HG03103 (cell line): ENCODE results near the gene SNX9.

Source experiments
- ATAC-seq: cut with Tn5 transposase; IDR thresholded peaks from one replicate; pipeline ENCODE4 v1.9.1; 2021; ENCODE audit warnings: low read depth; ENCODE audit not compliant: unreplicated experiment

Gene SNX9

DNA sequence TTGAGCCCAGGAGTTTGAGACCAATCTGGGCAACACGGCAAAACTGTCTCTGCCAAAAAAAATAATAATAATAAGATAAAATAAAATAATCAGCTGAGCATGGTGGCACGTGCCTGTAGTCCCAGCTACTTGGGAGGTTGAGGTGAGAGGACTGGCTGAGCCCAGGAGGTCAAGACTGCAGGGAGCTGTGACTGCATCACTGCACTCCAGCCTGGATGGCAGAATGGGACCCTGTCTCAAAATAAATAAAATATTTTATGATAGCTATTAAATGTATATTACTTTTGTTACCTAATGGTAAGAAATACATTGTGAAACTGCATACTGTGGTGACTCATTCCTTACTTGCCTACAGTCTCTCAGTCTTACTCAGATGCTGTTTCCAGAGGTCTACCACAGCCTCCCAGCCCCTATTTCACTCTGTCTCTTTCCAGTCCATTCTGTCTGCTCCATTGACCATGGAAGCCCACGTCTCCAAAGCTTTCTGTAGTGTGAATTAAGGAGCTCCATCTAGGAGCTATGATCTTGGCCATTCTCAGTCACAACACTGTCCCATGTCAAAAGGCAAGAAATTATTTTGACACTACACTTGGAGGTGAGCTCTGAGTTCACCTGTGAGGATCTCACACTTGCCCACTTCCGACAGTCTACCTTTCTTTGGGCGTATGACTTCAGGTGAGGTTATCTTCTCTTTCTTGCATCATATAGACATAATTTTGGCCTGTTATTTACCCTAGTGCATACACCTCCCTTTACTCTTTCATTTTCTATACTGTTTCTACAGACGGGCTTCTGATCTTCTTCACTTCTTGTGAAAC lies 22.4 kb upstream of the SNX9 start:
- peak; percentile 95 for ATAC-seq

DNA sequence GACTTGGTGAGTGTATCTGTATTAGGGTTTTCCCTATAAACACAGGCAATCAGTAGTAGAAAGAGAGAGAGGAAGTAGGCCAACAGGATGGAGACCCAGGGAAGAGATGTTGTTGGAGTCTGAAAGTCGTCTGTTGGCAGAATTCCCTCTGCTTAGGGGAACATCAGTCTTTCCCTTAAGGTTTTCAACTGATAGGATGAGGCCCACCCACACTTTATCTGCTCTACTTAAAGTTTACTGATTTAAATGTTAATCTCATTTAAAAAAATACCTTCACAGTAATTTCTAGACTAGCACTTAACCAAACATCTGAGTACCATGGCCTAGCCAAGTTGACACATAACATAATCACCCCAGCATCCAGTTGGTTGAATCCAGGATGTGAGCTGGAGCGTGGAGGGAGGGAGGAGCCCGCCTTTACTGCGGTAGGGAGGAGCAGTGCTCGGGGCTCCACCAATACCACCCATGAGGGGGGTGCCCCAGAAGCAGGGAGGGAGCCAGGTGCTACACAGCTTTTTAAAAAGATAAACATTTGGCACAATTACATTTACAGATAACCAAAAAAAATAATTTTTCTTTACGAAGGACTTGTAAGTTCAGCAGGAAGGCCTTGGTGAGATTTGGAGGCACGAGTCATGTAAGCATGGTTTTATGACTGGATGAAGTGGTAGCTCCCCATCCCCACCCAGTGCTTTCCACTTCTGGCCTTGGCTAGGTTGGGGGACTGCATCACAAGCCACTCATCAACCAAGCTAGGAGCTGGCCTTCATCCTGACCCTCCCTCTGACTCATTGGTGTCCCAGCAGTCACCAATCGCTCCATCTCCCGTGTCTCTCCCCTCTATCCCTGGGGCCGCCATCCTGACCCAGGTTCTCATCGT lies 18.4 kb upstream of the SNX9 start:
- ATAC-seq = no peak

DNA sequence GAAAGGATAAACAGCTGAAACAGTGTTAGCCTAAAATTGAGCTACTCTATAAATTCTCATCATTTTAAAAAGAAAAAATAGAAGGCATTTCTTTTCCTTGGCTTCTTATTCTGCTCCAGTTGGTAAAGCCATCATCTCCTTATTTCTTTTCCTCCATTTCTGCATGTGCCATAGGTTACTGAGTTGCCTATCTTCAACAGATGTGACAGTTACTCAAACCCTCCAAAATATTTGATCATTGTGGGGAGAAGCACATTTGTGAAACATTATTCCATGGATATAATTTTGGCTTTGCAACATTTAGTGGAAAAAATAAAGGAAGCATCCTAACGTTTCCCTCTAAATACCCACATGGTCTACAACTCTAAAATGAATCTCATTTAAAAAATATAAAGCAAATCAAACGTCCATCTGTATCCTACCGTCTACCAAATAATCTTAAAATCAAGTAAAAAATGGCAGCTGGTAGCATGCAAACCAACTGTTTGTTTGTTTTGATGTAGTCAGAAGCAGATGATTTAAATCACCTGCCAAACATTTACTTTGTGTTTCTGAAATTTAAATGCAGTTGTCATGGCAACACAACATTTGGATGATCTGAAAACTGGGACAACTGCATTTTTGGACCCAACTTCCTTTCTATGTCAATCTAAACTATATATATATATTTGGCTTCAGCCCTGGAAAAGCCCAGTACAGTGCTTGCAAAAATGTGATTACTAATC lies 16.8 kb upstream of the SNX9 start:
- no peak for ATAC-seq

DNA sequence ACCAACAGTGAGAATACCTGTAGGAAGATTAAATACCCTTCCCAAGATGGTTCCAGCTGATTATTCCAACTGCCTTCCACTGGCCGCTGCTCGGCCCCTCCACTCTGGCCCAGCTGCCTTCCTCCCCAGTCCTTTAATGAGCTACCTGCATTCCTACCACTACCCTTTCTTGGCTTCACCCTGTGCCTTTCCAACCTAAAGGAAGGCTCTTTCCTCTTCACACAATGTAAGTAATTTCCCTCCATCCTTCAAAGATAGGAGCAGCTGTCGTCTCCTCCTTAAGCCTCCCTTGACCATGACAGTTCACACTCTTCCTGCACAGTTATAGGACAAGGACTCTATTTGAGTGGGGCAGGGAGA lies 16.2 kb upstream of the SNX9 start:
- ATAC-seq = no peak

DNA sequence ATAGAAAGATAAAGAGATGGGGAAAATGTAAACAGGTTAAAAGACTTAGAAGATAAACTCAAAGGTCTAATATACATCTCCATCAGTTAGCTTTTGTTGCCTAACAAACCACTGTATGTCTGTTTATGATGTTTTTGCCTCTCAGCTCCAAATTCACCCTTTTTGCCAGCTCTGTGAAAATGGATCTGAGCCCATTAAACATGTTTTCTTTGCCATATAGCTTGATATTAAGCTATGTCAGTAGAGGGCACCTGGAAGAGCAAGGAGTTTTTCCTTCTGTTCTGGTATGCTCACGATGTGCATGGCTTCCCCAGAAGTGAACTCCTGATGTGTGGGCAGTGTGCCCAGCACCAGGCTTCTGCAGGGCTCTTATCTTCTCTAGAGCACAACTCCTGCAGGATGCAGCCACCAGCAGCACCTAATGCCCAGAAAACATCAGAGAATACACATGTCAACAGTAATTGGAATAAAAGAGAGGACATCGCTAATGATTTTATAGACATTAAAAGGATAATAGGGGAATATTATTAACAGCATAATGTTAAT lies 14.6 kb upstream of the SNX9 start:
- ATAC-seq = no peak

DNA sequence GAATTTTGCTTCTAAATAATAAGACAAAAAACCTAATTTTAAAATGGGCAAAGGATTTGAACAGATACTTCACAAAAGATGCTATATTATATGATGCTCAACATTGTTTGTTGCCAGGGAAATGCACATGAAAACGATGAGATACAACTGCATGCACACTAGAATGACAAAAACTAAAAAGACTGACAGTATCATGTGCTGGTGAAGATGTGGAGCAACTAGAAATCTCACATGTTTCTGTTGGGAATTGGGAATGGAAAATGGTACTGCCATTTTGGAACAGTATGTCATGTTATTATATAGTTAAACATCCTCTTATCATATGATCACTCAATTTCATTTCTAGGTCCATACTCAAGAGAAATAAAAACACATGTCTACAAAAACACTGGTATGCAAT lies 13.4 kb upstream of the SNX9 start:
- ATAC-seq = no peak

DNA sequence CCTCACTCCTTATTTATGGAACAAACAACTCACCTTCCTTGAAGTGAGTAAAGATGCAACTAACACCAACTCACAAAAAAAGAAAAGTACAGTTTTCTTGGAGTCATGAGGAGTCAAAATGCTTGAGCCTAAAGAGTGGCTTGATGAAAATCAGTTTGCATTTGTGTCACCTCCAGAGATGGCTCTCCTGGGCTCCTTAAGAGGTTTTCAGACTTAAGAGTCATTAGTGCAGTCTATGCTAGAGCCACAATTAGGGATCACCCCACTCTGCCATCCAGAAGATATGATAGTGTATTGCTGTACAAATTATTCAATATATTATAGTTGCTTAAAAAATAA lies 11.9 kb upstream of the SNX9 start:
- ATAC-seq = no peak

DNA sequence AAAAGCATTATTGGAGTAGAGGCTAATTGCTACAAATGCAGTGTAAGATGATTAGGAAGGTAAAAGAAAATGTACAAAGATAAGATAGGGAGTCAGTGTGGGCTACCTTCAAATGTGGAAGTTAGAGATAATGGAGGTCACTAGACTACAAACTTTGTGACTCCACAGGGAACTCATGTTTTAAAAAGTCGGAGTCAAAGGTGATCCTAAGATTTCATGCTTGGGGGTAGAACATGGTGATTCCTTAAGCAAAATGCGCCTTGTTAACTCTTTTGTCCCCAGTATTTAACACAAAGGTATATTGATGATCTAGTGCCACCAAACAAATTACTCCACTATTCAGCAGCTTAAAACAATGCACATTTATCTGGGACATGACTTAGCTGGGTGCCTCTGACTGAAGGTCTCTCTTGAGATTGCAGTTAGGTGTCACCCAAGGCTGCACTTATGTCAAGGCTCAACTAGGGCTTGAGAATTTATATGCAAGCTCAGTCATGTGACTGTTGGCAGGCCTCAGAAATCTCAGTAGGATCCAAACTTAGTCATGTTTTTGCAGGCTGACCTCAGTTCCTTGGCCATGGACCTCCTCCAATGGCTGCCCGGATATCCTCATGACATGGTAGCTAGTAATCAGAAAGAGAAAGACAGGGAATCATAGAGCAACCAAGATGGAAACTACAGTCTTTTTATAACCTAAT lies 11.4 kb upstream of the SNX9 start:
- ATAC-seq = no peak

DNA sequence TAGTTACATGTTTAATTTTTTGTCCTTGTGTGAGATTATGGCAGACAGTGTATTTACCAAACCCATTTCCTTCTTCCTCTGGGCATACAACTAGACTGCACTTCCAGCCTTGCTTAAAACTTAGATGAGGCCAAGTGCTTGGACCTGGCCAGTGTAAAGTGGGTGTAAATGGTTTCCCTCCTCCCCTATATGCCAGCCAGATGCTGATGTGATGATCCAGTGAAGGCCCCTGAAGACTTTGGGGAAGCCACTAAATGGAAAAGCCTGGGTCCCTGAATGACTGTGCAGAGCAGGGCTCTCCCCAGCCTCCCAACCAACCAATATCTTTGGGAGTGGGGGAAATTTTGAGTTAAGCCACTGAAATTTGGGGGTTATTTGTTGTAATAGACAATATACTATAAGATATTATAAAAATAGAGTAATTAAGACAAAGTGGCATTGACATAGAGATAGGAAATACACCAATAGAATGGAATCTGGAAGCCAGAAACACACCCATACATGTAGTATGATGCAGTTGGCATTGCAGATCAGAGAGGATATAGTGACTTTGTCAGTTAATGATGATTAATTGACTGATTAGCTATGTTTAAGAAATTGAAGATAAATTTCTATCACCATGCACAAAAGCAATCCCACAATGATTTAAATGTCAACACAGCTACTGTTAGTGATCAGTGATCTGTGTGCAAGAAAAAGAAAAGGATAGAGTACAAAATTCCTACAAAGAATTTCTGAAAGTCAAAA lies 10.4 kb upstream of the SNX9 start:
- no peak for ATAC-seq

DNA sequence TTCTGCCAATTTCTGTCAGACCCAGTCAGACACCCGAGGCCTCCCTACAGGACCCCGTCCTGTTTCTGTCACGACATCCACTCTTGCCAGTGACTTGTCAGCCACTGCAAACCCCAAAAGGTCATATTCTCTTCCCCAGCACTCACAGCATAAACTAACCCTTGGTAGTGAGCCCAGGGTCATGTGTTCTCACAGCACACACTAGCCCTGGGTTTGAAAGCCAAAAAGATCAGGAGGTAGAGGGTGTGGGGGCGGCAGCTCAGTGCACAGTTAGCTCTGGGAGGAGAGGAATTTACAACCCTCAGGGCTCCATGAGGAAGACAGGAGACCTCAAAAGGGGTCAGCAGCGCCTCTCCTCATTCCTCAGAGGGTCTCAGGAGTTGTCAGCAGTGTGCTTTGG lies 9.9 kb upstream of the SNX9 start:
- ATAC-seq = no peak

DNA sequence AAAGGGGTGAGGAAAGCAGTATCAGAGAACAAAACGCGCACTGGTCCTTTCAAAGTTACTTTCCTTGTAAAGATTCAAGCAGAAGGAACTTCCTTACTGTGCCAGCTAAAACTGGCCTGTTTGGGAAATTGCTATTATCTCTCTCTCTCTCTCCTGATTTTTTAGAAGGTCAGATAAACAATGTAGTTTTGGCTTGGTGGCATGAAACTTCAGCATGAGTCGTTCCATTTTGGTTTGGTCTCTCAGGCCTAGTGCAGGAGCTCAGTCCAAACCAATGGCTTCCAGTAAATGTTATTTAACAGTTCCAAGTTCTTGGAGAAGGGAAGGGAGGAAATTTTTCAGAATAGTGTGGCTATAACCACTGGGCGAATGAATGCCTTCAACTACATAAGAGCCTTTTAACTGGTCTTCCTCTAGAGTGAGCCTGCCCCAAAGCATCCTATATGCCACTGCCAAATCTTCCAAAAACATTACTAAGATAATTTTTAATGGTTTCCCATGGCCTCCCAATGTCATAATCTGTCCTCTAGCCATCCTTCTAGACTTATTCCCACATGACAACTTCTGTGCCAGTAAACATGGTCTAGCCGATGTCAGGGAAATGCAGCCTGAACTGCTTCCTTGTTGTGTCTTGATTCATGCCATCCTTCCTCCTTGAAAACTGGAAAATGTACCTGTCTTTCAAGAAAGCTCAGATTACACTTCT lies 9.1 kb upstream of the SNX9 start:
- ATAC-seq = no peak

DNA sequence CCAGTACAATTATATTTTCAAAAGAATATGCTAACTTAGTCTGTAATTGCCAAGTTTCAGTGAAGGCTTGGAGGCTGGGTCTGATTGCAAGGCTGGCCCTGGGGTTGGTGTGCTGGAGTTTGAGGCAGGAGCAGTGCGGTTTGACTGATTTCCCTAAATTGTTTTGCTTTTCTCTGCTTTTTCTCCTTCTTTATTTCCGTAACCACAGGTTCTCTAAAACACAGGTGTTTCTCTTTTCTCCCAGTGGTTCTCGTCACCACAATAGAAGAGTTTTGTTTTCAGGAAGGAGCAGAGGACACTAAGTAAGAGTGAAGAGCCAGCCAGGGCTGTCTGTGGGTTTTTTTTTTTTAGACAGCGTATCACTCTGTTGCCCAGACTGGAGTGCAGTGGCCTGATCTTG lies 8.2 kb upstream of the SNX9 start:
- ATAC-seq = peak; percentile 57

DNA sequence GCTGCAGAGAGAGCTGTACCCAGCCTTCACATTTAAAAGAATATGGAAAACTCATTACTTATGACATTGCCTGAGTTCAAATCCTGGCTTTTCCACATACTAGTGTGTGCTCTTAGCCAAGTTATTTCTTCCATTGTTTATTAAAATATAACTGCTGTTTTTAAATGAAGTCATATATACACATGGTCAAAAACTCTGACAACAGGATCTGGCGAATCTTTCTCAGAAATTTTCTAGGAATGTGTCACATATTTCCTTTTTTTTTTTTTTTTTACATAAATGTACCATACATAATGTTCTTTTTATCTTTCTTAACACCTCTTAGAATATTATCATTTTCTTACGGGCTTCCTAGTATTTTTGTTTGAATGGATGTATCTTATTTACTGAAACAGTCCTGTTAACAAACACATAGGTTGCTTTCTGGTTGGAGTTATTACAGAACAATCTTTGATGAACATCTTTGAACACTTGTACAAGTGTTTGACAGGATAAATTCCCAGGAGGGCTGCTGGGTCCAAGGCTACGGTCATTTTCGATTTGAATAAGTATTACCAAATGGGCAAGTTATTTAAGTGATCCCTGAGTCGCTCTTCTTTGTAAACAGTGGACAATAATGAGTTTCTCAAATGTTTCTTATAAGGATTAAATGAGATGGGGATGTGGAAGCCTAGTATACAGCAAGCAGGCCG lies 1.6 kb upstream of the SNX9 start:
- no peak for ATAC-seq

DNA sequence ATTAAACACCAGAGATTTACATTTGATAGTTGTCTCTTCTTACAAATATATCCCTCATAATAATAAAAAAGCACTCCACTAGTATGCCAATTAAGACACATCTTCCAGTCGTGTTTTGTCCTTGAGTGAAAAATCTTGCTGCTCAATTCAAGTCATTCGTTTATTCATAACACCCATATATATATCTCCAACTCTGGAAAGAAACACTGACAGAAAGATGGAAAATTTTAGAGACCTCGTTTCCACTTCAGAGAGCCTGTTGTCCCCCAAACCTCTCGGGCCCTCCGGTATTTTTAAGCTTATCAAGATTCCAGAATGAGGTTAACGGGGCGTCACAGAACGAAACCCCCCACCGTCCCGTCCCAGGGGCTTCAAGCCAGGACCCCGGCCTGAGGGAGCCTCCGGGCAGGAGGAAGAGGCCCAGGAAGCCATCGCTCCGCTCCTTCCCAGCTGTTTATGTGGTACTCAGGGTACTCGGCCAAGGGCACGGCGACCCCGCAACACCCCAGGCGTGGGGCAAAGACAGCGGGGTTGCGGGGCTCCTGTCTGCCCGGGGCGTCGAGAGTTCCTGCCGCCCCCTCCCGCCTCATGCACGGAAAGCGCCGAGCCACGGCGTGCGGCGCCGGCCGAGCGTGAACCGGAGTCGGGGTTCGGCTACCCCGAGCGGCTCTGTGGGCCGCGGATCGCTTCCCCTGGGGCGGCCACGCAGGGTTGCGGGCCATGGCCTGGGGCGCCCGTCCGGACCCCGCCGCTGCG lies 623 bp upstream of the SNX9 start:
- ATAC-seq = no peak

DNA sequence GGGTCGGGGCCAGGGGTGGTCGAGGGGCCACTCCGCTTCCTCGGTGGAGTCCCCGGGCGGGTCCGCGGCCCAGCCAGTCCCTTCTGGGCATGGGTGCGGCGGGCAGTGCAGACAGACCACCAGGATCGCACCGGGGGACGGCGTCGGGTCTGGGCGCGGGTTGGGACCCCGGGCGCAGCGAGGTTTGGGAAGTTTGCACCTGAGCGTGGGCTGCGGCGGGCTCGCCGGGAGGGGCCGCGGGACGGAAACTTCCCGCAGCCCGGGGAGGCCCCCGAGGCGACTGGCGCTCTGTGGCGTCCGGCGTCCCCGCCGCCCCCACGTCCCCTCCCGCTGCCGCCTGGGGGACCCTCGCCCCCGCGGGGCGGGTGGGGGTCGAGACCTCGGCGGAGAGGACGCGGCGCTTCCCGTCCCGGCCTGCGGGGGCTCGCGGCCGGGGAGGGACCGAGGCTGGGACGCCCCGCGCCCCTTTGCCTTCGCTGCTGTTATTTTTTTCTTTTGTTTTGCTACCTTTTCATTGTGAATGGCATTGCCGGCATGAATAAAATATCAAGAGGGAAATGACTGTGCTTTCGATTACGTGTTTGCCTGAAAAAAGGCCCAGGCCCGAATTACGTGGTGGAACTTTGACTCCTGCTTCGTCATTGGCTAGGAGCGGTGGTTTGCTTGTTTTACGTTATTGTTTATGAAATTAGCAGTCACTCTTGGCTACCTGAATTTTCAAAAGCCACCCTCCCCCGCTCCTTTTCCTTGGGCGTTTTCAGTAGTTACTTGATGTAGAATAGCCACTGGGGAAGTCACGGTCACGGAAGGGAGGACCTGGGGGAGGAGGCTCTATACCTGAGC lies 703 bp downstream of the SNX9 start:
- no peak for ATAC-seq

DNA sequence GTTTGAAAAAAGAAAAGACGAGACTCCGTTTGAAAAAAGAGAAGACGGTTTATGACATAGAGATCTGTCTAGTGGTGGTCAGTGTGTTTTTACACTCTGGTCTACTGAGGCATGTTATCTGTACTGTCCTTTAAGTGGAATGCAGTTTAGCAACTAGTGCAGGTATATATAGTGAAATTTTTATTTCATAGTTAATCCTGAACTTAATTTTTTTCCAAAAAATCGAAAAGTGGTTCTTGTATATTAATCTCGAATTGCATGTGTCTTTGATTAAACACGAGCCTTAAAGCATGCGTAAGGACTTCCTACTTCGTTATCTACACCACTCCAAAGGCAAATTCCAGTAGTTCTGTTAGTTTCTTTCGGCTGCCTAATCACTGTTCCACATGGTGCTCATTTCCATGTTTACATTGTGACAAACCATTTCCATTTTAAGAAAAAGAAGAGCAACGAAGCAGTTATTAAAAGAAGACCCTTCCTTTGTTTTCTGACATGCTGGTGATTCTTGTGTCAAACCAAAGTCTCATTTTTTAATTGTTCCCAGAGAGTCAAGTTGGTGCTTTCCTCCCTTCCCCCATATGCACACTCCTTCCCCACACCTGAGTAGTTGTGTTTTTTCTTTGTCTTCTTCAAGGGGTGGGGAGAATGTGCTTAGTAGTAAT lies 2.3 kb downstream of the SNX9 start:
- ATAC-seq = no peak
